OCI-LY7 (cell line): ENCODE results near the gene CAMK1G. TPM values are rescaled to one million over a fixed set of nuclear protein-coding genes. Genes with fewer than 3 reads are reported as not detected.

Source experiments
- BruUV-seq: library from RNA; stranded (reverse); fragments of 400-500 nt; replicated peaks from 2 replicates; lab custom pipeline; 2021; lab: Mats Ljungman, UMichigan
- CTCF ChIA-PET: fragments of 300-600 bp; sonication (Branson Sonifier 250); formaldehyde crosslinking; loops from one replicate; lab custom pipeline; 2022; ENCODE audit warnings: antibody characterized with exemption; ENCODE audit not compliant: unreplicated experiment; lab: Charles Lee
- POLR2A ChIA-PET: fragments of 300-600 bp; sonication (Branson Sonifier 250); formaldehyde crosslinking; loops from one replicate; lab custom pipeline; 2022; ENCODE audit warnings: antibody characterized with exemption; lab: Charles Lee
- DNase-seq: peaks from one replicate; pipeline ENCODE4 v3.0.0-alpha.2; 2015; ENCODE audit warnings: low spot score
- H2AFZ ChIP-seq: fragments of 200-600 bp; sonication (generic), shearing (Covaris generic); 2 replicates; pipeline ENCODE4 v1.6.1; 2014; ENCODE audit warnings: mild to moderate bottlenecking, antibody characterized with exemption, low read length, moderate library complexity
- H3K27ac ChIP-seq: fragments of 200-600 bp; sonication (generic); 2 replicates; pipeline ENCODE4 v1.5.1; 2014; ENCODE audit warnings: mixed run types, low read depth, mild to moderate bottlenecking, moderate library complexity, low read length, inconsistent platforms; ENCODE audit not compliant: poor library complexity, severe bottlenecking
- H3K36me3 ChIP-seq: fragments of 200-600 bp; sonication (generic); 2 replicates; pipeline ENCODE4 v1.6.1; 2014; ENCODE audit warnings: mild to moderate bottlenecking, antibody characterized with exemption, low read length, moderate library complexity, mixed read lengths; ENCODE audit not compliant: insufficient read depth
- H3K4me1 ChIP-seq: fragments of 200-600 bp; sonication (generic); 2 replicates; pipeline ENCODE4 v1.5.1; 2014; ENCODE audit warnings: mild to moderate bottlenecking, low read length; ENCODE audit not compliant: insufficient read depth, poor library complexity, severe bottlenecking
- H3K4me2 ChIP-seq: fragments of 200-600 bp; sonication (generic); 2 replicates; pipeline ENCODE4 v1.6.1; 2014; ENCODE audit warnings: mild to moderate bottlenecking, low read length
- H3K4me3 ChIP-seq: fragments of 200-600 bp; sonication (generic); 2 replicates; pipeline ENCODE4 v1.5.1; 2014; ENCODE audit warnings: mild to moderate bottlenecking, low read depth, low read length; ENCODE audit not compliant: poor library complexity, severe bottlenecking
- H3K79me2 ChIP-seq: fragments of 200-600 bp; sonication (generic); 2 replicates; pipeline ENCODE4 v1.6.1; 2016; ENCODE audit warnings: low read depth, mild to moderate bottlenecking, low read length, moderate library complexity, mixed read lengths; ENCODE audit not compliant: insufficient read depth
- H3K9me2 ChIP-seq: fragments of 200-600 bp; sonication (generic); 2 replicates; pipeline ENCODE4 v1.6.1; 2016; ENCODE audit warnings: mild to moderate bottlenecking, low read length, mixed read lengths; ENCODE audit not compliant: insufficient read depth
- H3K9me3 ChIP-seq: fragments of 200-600 bp; sonication (generic); 2 replicates; pipeline ENCODE4 v1.6.1; 2014; ENCODE audit warnings: mild to moderate bottlenecking, mixed run types, low read length, mixed read lengths
- H4K20me1 ChIP-seq: fragments of 200-600 bp; sonication (generic); 2 replicates; pipeline ENCODE4 v1.6.1; 2014; ENCODE audit warnings: mild to moderate bottlenecking, antibody characterized with exemption, low read length, moderate library complexity, mixed read lengths; ENCODE audit not compliant: insufficient read depth
- CTCF ChIP-seq: fragments of 200-600 bp; sonication (generic); conservative IDR thresholded peaks from 2 replicates; pipeline ENCODE4 v1.5.1; 2014; ENCODE audit warnings: mild to moderate bottlenecking, antibody characterized with exemption, low read length, moderate library complexity, mixed read lengths
- EZH2phosphoT487 ChIP-seq: fragments of 200-600 bp; sonication (generic); IDR thresholded peaks from 2 replicates; pipeline ENCODE4 v1.6.1; 2018; ENCODE audit warnings: low read depth, borderline replicate concordance, mild to moderate bottlenecking, mixed run types, antibody characterized with exemption, low read length, moderate library complexity, mixed read lengths
- intact Hi-C: fragments of 100-400 bp; cut with micrococcal nuclease; formaldehyde crosslinking; loops from one replicate; pipeline ENCODE4 v1.10.0; 2022; ENCODE audit not compliant: unreplicated experiment
- total RNA-seq, 2 experiments: library from RNA; depleted of rRNA in 1 of 2; stranded (reverse); fragments of >200 nt in 1 of 2; shearing (Covaris generic) in 1 of 2; gene quantifications; 2 replicates each; pipeline ENCODE4 v1.2.3, GENCODE V29; 2014 to 2022

CAMK1G gene
- total RNA-seq, 2 experiments from 2014 or later, result not detected

GRCh38 chr1:209643285-209644020, 59.9 kb downstream of the CAMK1G start:
- no peaks in the 10 kb centered on the region for H3K36me3 ChIP-seq
- POLR2A ChIA-PET, result interaction anchor here (0.6 to 1.0 kb wide), 3 partner anchors 8 to 55 kb away, joined by 3 to 4 read pairs (median 3); no protein-coding TSS in a partner anchor
- H3K9me3 ChIP-seq, result no peaks in the 10 kb centered on the region
- H4K20me1 ChIP-seq, result no peaks in the 10 kb centered on the region
- CTCF ChIA-PET, result no interaction called here
- H3K4me1 ChIP-seq, result no peaks in the 10 kb centered on the region
- no peak overlapping the region for H3K4me2 ChIP-seq
- no peaks in the 10 kb centered on the region for H3K9me2 ChIP-seq
- H3K79me2 ChIP-seq, result no peaks in the 10 kb centered on the region
- H2AFZ ChIP-seq, result no peak overlapping the region
- no peak for DNase-seq
- H3K4me3 ChIP-seq, result no peak overlapping the region
- BruUV-seq, result no TSS peak
- intact Hi-C loops, result no loop called here
- no peak overlapping the region for H3K27ac ChIP-seq
- TF ChIP-seq EZH2phosphoT487 (no peak), CTCF (no peak)

- ChIA-PET CTCF (no interaction called here), POLR2A (no interaction called here)
- no TSS peak for BruUV-seq
- no peaks in the 10 kb centered on the region for H3K36me3 ChIP-seq
- no peak for DNase-seq
- no peak for TF ChIP-seq CTCF
- no peak for TF ChIP-seq EZH2phosphoT487
- no peak overlapping the region for H3K4me2 ChIP-seq
- H3K9me3 ChIP-seq, result no peaks in the 10 kb centered on the region
- no peak overlapping the region for H3K4me3 ChIP-seq
- no peak overlapping the region for H2AFZ ChIP-seq
- no peaks in the 10 kb centered on the region for H3K79me2 ChIP-seq
- H3K9me2 ChIP-seq, result no peaks in the 10 kb centered on the region
- intact Hi-C loops, result no loop called here
- H4K20me1 ChIP-seq, result no peaks in the 10 kb centered on the region
- H3K27ac ChIP-seq, result no peak overlapping the region
- no peaks in the 10 kb centered on the region for H3K4me1 ChIP-seq
Observed at GRCh38 chr1:209645574-209646452, 62.3 kb downstream of the CAMK1G start.
